NCI-H345 treated with DMSO at 0.1 percent for 48 hours (cell line): ENCODE measurements around the gene SSRP1.

Source experiments
- DNase-seq: peaks from one replicate; lab custom pipeline; 2025; ENCODE audit not compliant: unreplicated experiment; lab: John Stamatoyannopoulos, UW

Gene SSRP1

DNA sequence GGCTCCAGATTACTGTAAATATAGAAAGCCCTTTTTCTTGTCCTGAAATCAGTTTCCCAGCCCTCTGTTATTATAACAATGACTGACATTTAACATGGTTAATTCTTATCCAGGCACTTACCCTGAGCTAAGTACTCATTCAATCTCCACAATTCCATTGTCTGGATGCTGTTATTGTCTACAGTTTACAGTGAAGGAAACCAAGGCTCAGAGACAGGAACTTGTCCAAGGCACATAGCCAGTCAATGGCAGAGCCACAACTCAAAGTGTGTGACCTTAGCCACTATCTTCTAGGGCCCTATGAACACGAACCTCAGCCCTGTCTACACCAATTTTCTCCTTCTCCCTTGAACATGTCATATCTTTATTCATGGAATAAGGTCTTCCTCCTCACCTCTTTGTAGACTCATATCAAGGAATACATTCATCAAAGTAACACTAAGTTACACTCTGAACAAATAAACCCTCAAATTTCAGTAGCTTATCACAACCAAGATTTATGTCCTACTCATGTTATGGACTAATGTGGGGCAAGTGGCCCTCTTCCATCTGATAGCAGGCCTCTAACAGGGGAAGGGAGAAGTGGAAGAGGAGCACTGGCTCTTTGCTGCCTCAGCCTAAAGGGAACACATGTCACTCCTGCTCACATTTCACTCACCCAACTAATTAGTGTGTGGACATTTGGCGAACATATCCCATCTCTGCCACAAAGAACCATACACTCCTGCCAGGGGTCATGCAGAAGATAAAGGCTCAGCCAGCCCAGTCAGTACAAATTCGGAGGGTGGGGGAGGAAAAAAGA lies 59.3 kb downstream of the SSRP1 start:
- no peak for DNase-seq
